IMR-90 (cell line): ENCODE results near the gene RADIL. TPM values are rescaled to one million over a fixed set of nuclear protein-coding genes. Genes with fewer than 3 reads are reported as not detected.

Experiments used
- ATAC-seq: fragments of 200-7000 bp; cut with Tn5 transposase; 2 replicates; pipeline ENCODE4 v1.9.1; 2020; ENCODE audit warnings: low read depth, mild to moderate bottlenecking, moderate library complexity
- BruUV-seq: library from RNA; stranded (reverse); fragments of 400-500 nt; replicated peaks from 2 replicates; lab custom pipeline; 2021; lab: Mats Ljungman, UMichigan
- CTCF ChIA-PET: fragments of 300-600 bp; formaldehyde crosslinking; extraction: SDS; loops from one replicate; lab custom pipeline; 2021; ENCODE audit warnings: antibody characterized with exemption; lab: Yijun Ruan, JAX
- POLR2A ChIA-PET: fragments of 300-600 bp; sonication (Branson Sonifier 250); formaldehyde crosslinking; loops from one replicate; lab custom pipeline; 2022; ENCODE audit warnings: antibody characterized with exemption; ENCODE audit not compliant: unreplicated experiment; lab: Charles Lee
- DNase-seq: peaks from one replicate; pipeline ENCODE4 v3.0.0; 2013
- H2AFZ ChIP-seq: replicated peaks from 2 replicates; pipeline ENCODE3; 2013; ENCODE audit warnings: low read length, mild to moderate bottlenecking; ENCODE audit not compliant: poor library complexity
- H2AK5ac ChIP-seq: 2 replicates; pipeline ENCODE4 v1.6.1; 2013; ENCODE audit warnings: low read depth, low read length, inconsistent platforms
- H2AK9ac ChIP-seq: replicated peaks from 2 replicates; pipeline ENCODE3; 2013; ENCODE audit warnings: mild to moderate bottlenecking, low read depth, low read length, moderate library complexity; ENCODE audit not compliant: poor library complexity
- H2BK120ac ChIP-seq: 2 replicates; pipeline ENCODE4 v1.6.1; 2013; ENCODE audit warnings: low read depth, low read length, inconsistent platforms
- H2BK15ac ChIP-seq: 3 replicates; pipeline ENCODE4 v1.6.1; 2013; ENCODE audit warnings: low read depth, low read length, inconsistent platforms
- H2BK20ac ChIP-seq: 2 replicates; pipeline ENCODE4 v1.6.1; 2013; ENCODE audit warnings: low read depth, mild to moderate bottlenecking, inconsistent platforms, low read length, moderate library complexity
- H2BK5ac ChIP-seq: 2 replicates; pipeline ENCODE4 v1.6.1; 2013; ENCODE audit warnings: mild to moderate bottlenecking, low read depth, low read length, inconsistent platforms; ENCODE audit not compliant: poor library complexity, severe bottlenecking
- H3K14ac ChIP-seq: replicated peaks from 2 replicates; pipeline ENCODE4 v1.6.1; 2013; ENCODE audit warnings: low read depth, low read length, inconsistent platforms
- H3K18ac ChIP-seq: 2 replicates; pipeline ENCODE4 v1.6.1; 2013; ENCODE audit warnings: low read depth, low read length, control low read depth
- H3K23ac ChIP-seq: 2 replicates; pipeline ENCODE4 v1.6.1; 2013; ENCODE audit warnings: low read depth, low read length, inconsistent platforms
- H3K27ac ChIP-seq: 2 replicates; pipeline ENCODE4 v1.5.1; 2013; ENCODE audit warnings: mild to moderate bottlenecking, control low read depth, low read length; ENCODE audit not compliant: insufficient read depth
- H3K27me3 ChIP-seq: 2 replicates; pipeline ENCODE4 v1.6.1; 2013; ENCODE audit warnings: low read length; ENCODE audit not compliant: control insufficient read depth, insufficient read depth
- H3K36me3 ChIP-seq: 2 replicates; pipeline ENCODE4 v1.6.1; 2013; ENCODE audit warnings: low read length, mixed read lengths; ENCODE audit not compliant: control insufficient read depth, insufficient read depth
- H3K4ac ChIP-seq: 2 replicates; pipeline ENCODE4 v1.6.1; 2013; ENCODE audit warnings: low read depth, low read length, inconsistent platforms
- H3K4me1 ChIP-seq: 2 replicates; pipeline ENCODE4 v1.6.1; 2013; ENCODE audit warnings: low read length, mixed read lengths; ENCODE audit not compliant: control insufficient read depth, insufficient read depth
- H3K4me2 ChIP-seq: 2 replicates; pipeline ENCODE4 v1.6.1; 2013; ENCODE audit warnings: low read depth, mild to moderate bottlenecking, control low read depth, low read length, moderate library complexity
- H3K4me3 ChIP-seq: 2 replicates; pipeline ENCODE4 v1.5.1; 2013; ENCODE audit warnings: low read depth, mild to moderate bottlenecking, control low read depth, low read length, moderate library complexity; ENCODE audit not compliant: insufficient read depth
- H3K56ac ChIP-seq: 2 replicates; pipeline ENCODE4 v1.6.1; 2013; ENCODE audit warnings: low read length, inconsistent platforms; ENCODE audit not compliant: insufficient read depth; ENCODE audit errors: extremely low read depth
- H3K79me1 ChIP-seq, 2 experiments: 2 replicates each; pipeline ENCODE4 v1.6.1; 2013; ENCODE audit warnings: low read length in 2 of 2, inconsistent platforms in 1 of 2, low read depth in 1 of 2
- H3K9ac ChIP-seq: 2 replicates; pipeline ENCODE4 v1.6.1; 2013; ENCODE audit warnings: low read depth, low read length, control low read depth
- H3K9me1 ChIP-seq: 2 replicates; pipeline ENCODE4 v1.6.1; 2013; ENCODE audit warnings: low read length, inconsistent platforms; ENCODE audit not compliant: insufficient read depth
- H3K9me3 ChIP-seq: 2 replicates; pipeline ENCODE4 v1.6.1; 2013; ENCODE audit warnings: low read length; ENCODE audit not compliant: control insufficient read depth, insufficient read depth
- H4K20me1 ChIP-seq: 2 replicates; pipeline ENCODE4 v1.6.1; 2013; ENCODE audit warnings: low read length, inconsistent platforms; ENCODE audit not compliant: insufficient read depth
- H4K5ac ChIP-seq: 2 replicates; pipeline ENCODE4 v1.6.1; 2013; ENCODE audit warnings: mild to moderate bottlenecking, low read depth, low read length, control low read depth
- H4K8ac ChIP-seq, 2 experiments: 2 replicates each; pipeline ENCODE4 v1.6.1; 2013; ENCODE audit warnings: low read depth in 2 of 2, low read length in 2 of 2, control low read depth in 1 of 2, inconsistent platforms in 1 of 2
- H4K91ac ChIP-seq: 2 replicates; pipeline ENCODE4 v1.6.1; 2013; ENCODE audit warnings: low read depth, low read length, inconsistent platforms; ENCODE audit not compliant: insufficient read depth
- MAZ ChIP-seq: IDR thresholded peaks from 2 replicates; pipeline ENCODE4 v1.6.1; 2012; ENCODE audit warnings: low read depth, mild to moderate bottlenecking, low read length, improper control_type of control experiment, moderate library complexity, borderline replicate concordance
- WGBS, 2 experiments: methylation state at CpG; one replicate each; pipeline versions ENCODE4 v1.1.5 to v1.1.7; 2013; ENCODE audit warnings: missing lambda C conversion rate in 2 of 2; ENCODE audit not compliant: insufficient read length in 1 of 2; ENCODE audit errors: extremely low coverage in 2 of 2; 5-methylcytosine and 5-hydroxymethylcytosine counted together
- dilution Hi-C: fragments of 300-500 bp; cut with HindIII; formaldehyde crosslinking; loops from one replicate; pipeline ENCODE4 v1.14.3; 2018; ENCODE audit warnings: low sequenced_read_pairs; ENCODE audit not compliant: unreplicated experiment
- in situ Hi-C: fragments of 300-500 bp; cut with MboI; formaldehyde crosslinking; loops from 3 replicates; pipeline ENCODE4 v1.14.3; 2019; ENCODE audit warnings: low sequenced_read_pairs, inconsistent platforms, mixed read lengths
- intact Hi-C: fragments of 100-400 bp; cut with micrococcal nuclease; formaldehyde crosslinking; loops from 2 replicates; pipeline ENCODE4 v1.10.0; 2022
- polyA plus RNA-seq, 3 experiments: library from polyadenylated mRNA; depleted of rRNA; stranded (reverse); fragments of >200 nt; gene quantifications; 2 replicates each; pipeline ENCODE4 v1.2.3, GENCODE V29; 2012; ENCODE audit warnings: low replicate concordance in 1 of 3
- total RNA-seq: library from RNA; depleted of rRNA; stranded (reverse); fragments of >200 nt; gene quantifications from 2 replicates; pipeline ENCODE4 v1.2.3, GENCODE V29; 2012

The RADIL gene
- total and polyA plus RNA-seq, 2 of the 4 experiments (the other 2 are of a cell fraction): 0.18 to 0.48 TPM

DNA sequence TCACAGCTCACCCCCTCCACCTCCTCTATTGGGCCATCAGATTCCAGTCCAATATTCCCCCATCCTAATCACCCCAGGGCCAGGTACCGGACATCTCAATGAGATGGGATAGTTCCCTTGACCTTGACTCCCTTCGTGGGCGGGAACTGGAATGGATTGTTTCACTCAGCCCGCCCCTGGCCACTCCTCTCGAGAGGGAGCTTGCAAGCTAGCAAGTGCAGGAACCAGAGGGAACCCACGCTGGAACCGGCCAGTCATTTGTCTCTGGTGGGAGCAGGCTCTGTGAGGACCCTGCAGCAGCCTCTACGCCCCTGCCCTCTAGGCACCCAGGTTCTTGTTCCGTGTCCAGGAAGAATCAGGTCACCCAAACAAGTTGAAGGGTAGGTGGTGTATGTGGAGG lies 11.0 kb upstream of the RADIL start:
- no peak overlapping the region for H2BK20ac ChIP-seq
- H3K14ac ChIP-seq: no peak overlapping the region
- no peak overlapping the region for H2AK9ac ChIP-seq
- intact Hi-C loops: no loop called here
- TF ChIP-seq MAZ: no peak
- H3K9ac ChIP-seq: no peak overlapping the region
- no peak overlapping the region for H3K23ac ChIP-seq
- H2AK5ac ChIP-seq: no peak overlapping the region
- no peak overlapping the region for H3K27ac ChIP-seq
- H2AFZ ChIP-seq: no peak overlapping the region
- no peak overlapping the region for H4K91ac ChIP-seq
- DNase-seq (no peak), ATAC-seq (no peak)
- no peak overlapping the region for H2BK15ac ChIP-seq
- no peaks in the 10 kb centered on the region for H3K27me3 ChIP-seq
- ChIA-PET POLR2A (no interaction called here), CTCF (no interaction called here)
- no TSS peak for BruUV-seq
- H2BK120ac ChIP-seq: no peak overlapping the region
- H3K9me1 ChIP-seq: no peaks in the 10 kb centered on the region
- H3K9me3 ChIP-seq: peaks cover 5% of the 10 kb centered on the region; the same call in 1 of the 2 replicates
- H3K79me1 ChIP-seq: no peaks in the 10 kb centered on the region
- H3K18ac ChIP-seq: no peak overlapping the region
- no peak overlapping the region for H3K4ac ChIP-seq
- H3K36me3 ChIP-seq: no peaks in the 10 kb centered on the region
- H3K4me3 ChIP-seq: no peak overlapping the region
- no peak overlapping the region for H4K8ac ChIP-seq
- H4K5ac ChIP-seq: no peak overlapping the region
- H3K56ac ChIP-seq: no peak overlapping the region
- no peak overlapping the region for H3K4me2 ChIP-seq
- in situ Hi-C loops: no loop called here
- no peaks in the 10 kb centered on the region for H3K4me1 ChIP-seq
- dilution Hi-C loops: no loop called here
- H2BK5ac ChIP-seq: no peak overlapping the region
- WGBS, 2 experiments: 100% methylated on average over 1 of the region's 9 CpGs; no CpG with 5 or more reads in 1 of the 2 experiments
- H4K20me1 ChIP-seq: no peaks in the 10 kb centered on the region
